IMR-90 (cell line): Measurements from ENCODE around the gene CBX5.

Experiments
- BHLHE40 ChIP-seq: fragments of 150-350 bp; IDR thresholded peaks from 2 replicates; pipeline ENCODE4 v1.6.1; 2016; ENCODE audit warnings: mild to moderate bottlenecking, low read depth, low read length
- CEBPB ChIP-seq: IDR thresholded peaks from 2 replicates; pipeline ENCODE4 v1.6.1; 2012; ENCODE audit warnings: low read depth, low read length, improper control_type of control experiment
- MAFK ChIP-seq: IDR thresholded peaks from 2 replicates; pipeline ENCODE4 v1.6.1; 2012; ENCODE audit warnings: low read depth, low read length, improper control_type of control experiment
- MXI1 ChIP-seq: IDR thresholded peaks from 2 replicates; pipeline ENCODE4 v1.6.1; 2012; ENCODE audit warnings: low read depth, mild to moderate bottlenecking, low read length, moderate library complexity, borderline replicate concordance
- POLR2A ChIP-seq: IDR thresholded peaks from 2 replicates; pipeline ENCODE4 v1.6.1; 2012; ENCODE audit warnings: mild to moderate bottlenecking, low read depth, low read length
- RAD21 ChIP-seq: IDR thresholded peaks from 2 replicates; pipeline ENCODE4 v1.6.1; 2012; ENCODE audit warnings: low read length, improper control_type of control experiment
- RCOR1 ChIP-seq: IDR thresholded peaks from 2 replicates; pipeline ENCODE4 v1.6.1; 2012; ENCODE audit warnings: mild to moderate bottlenecking, low read length, improper control_type of control experiment; ENCODE audit not compliant: insufficient replicate concordance
- SMC3 ChIP-seq: fragments of 150-350 bp; IDR thresholded peaks from 2 replicates; pipeline ENCODE4 v1.6.1; 2016; ENCODE audit warnings: low read depth, mild to moderate bottlenecking, antibody characterized with exemption, low read length, moderate library complexity
- TF ChIP-seq, protein P1 (sequence below): conservative IDR thresholded peaks from 2 replicates; pipeline ENCODE4 v1.5.1; 2012; ENCODE audit warnings: mild to moderate bottlenecking, low read depth, low read length, improper control_type of control experiment
- TF ChIP-seq, protein P2 (sequence below): fragments of 150-350 bp; IDR thresholded peaks from 2 replicates; pipeline ENCODE4 v1.6.1; 2017; ENCODE audit warnings: mild to moderate bottlenecking, antibody characterized with exemption, low read length, low read depth

DNA sequence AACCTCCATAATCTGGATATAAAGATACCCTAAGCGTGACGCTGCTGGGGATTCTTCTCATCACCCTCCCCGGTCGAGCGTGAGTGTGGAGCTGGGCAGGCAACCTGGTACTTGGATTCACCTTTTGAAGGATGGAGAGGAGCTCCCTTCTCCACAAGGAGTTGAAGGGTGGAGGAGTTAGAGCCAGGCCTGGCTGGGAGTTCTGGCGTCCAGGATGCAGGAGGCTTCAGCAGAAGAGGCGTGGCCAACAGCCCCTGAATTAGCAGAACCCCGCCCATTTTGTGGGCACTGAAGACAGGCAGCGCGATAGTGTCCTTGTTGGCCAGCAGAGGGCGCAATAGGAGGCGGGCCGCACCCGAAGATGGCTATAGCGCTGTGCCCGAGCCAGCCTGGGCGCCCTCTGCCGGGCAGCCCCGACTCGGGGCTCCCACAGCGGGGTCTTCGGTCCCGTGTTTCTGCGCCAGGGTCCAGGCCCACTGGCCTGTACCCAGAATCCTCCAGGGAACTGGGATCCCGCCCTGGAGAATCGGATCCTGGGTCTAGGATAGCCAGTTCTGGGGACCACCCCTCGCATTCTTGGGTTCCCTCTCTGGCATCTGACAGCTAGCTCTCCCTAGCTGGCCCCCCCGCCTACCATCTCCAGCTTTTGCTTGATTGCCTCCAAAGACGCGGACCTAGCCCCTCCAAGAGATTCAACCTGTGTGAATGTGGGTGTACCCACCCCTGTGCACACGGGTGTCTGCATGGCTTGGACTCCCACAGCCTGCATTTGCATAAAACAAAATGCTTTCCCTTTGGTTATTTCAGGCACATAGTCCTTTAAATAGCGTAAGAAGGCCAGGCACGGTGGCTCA lies 65.1 kb downstream of the CBX5 start:
- TF ChIP-seq RCOR1 (no peak), MAFK (no peak), SMC3 (peak; percentile 74), MXI1 (no peak), POLR2A (no peak), CEBPB (no peak), RAD21 (peak; percentile 60), BHLHE40 (0 out of 2 replicates have a peak, but pooled peaks have one; percentile 31)
- TF ChIP-seq, protein P1, sequence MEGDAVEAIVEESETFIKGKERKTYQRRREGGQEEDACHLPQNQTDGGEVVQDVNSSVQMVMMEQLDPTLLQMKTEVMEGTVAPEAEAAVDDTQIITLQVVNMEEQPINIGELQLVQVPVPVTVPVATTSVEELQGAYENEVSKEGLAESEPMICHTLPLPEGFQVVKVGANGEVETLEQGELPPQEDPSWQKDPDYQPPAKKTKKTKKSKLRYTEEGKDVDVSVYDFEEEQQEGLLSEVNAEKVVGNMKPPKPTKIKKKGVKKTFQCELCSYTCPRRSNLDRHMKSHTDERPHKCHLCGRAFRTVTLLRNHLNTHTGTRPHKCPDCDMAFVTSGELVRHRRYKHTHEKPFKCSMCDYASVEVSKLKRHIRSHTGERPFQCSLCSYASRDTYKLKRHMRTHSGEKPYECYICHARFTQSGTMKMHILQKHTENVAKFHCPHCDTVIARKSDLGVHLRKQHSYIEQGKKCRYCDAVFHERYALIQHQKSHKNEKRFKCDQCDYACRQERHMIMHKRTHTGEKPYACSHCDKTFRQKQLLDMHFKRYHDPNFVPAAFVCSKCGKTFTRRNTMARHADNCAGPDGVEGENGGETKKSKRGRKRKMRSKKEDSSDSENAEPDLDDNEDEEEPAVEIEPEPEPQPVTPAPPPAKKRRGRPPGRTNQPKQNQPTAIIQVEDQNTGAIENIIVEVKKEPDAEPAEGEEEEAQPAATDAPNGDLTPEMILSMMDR = peak; percentile 100; the same call in 1 of the 2 replicates
- TF ChIP-seq, protein P2, sequence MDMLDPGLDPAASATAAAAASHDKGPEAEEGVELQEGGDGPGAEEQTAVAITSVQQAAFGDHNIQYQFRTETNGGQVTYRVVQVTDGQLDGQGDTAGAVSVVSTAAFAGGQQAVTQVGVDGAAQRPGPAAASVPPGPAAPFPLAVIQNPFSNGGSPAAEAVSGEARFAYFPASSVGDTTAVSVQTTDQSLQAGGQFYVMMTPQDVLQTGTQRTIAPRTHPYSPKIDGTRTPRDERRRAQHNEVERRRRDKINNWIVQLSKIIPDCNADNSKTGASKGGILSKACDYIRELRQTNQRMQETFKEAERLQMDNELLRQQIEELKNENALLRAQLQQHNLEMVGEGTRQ = no peak
